Stimulated activated CD8-positive, alpha-beta memory T cell treated with anti-CD3 and anti-CD28 coated beads, Interleukin-2, amount 100 ng/mL, for 1 hour (primary cell): ENCODE measurements around the gene PRR11.
"Not testable (repeated sequence)": the region's sequence is repeated elsewhere in the genome, so short reads cannot be mapped to it uniquely, and the experiment has no call there.

ENCODE experiments used
- DNase-seq, 2 donors: peaks; one replicate each; pipeline ENCODE4 v3.0.0-alpha.2; 2020; ENCODE audit warnings: low read depth in 2 of 2

Gene PRR11

GRCh38 chr17:59151591-59151990 lies 4.0 kb upstream of the PRR11 start:
- DNase-seq, result no peak

- no peak for DNase-seq
These were observed 2.6 kb upstream of the PRR11 start for GRCh38 chr17:59152925-59153324.

- no peak for DNase-seq
These were observed 1.2 kb upstream of the PRR11 start for GRCh38 chr17:59154292-59154720.

GRCh38 chr17:59154721-59155438 lies 666 bp upstream of the PRR11 start, which contains the start of gene SKA2:
Gene SKA2, minus strand, starts transcription at chr17:59155186. Its CDS starts 23 bp downstream, at chr17:59155163.
- peak; percentile 93 for DNase-seq

GRCh38 chr17:59160157-59161025 lies 4.8 kb downstream of the PRR11 start:
- DNase-seq, result no peak

- DNase-seq, result no peak
These were observed 5.9 kb downstream of the PRR11 start for GRCh38 chr17:59161477-59161876.

- no peak for DNase-seq
These were observed 10.4 kb downstream of the PRR11 start for GRCh38 chr17:59165933-59166342.

- no peak for DNase-seq
These were observed 12.0 kb downstream of the PRR11 start for GRCh38 chr17:59167571-59168001.

GRCh38 chr17:59172436-59173004 lies 17.0 kb downstream of the PRR11 start:
- DNase-seq, result no peak

GRCh38 chr17:59174671-59175070 lies 19.1 kb downstream of the PRR11 start:
- no peak for DNase-seq

- DNase-seq, result no peak
These were observed 19.5 kb downstream of the PRR11 start for GRCh38 chr17:59175076-59175475.

- no peak for DNase-seq
These were observed 22.9 kb downstream of the PRR11 start for GRCh38 chr17:59178266-59178985.

GRCh38 chr17:59179601-59180000 lies 24.1 kb downstream of the PRR11 start:
- DNase-seq, result not testable (repeated sequence)

- no peak for DNase-seq
These were observed 25.1 kb downstream of the PRR11 start for GRCh38 chr17:59180626-59181025.

- no peak for DNase-seq
These were observed 25.9 kb downstream of the PRR11 start for GRCh38 chr17:59181481-59181880.

- no peak for DNase-seq
These were observed 30.5 kb downstream of the PRR11 start for GRCh38 chr17:59185997-59186396.

- no peak for DNase-seq
These were observed 31.3 kb downstream of the PRR11 start for GRCh38 chr17:59186850-59187249.

GRCh38 chr17:59190806-59191205 lies 35.3 kb downstream of the PRR11 start:
- no peak for DNase-seq

GRCh38 chr17:59193336-59193862 lies 37.9 kb downstream of the PRR11 start:
- DNase-seq, result no peak

GRCh38 chr17:59199398-59199797 lies 43.9 kb downstream of the PRR11 start:
- no peak for DNase-seq

GRCh38 chr17:59202320-59202719 lies 46.8 kb downstream of the PRR11 start:
- no peak for DNase-seq

- DNase-seq, result no peak
These were observed 63.8 kb downstream of the PRR11 start for GRCh38 chr17:59219370-59219769.
